Measurements from ENCODE around the gene DZIP1L.
"Not testable (repeated sequence)": the region's sequence is repeated elsewhere in the genome, so short reads cannot be mapped to it uniquely, and the experiment has no call there.

Gene DZIP1L

GRCh38 chr3:138114431-138114918, 933 bp downstream of the DZIP1L start:
- DNase-seq (ENCODE audit: low spot score): no peak

- DNase-seq (ENCODE audit: low spot score): no peak
These were observed 2.1 kb downstream of the DZIP1L start for GRCh38 chr3:138113326-138113725.

- DNase-seq (ENCODE audit: low spot score): no peak
These were observed 3.0 kb downstream of the DZIP1L start for GRCh38 chr3:138112362-138112761.

- no peak for DNase-seq (ENCODE audit: low spot score)
These were observed 9.8 kb downstream of the DZIP1L start for GRCh38 chr3:138105598-138105997.

- no peak for DNase-seq (ENCODE audit: low spot score)
These were observed 11.9 kb downstream of the DZIP1L start for GRCh38 chr3:138103466-138103865.

GRCh38 chr3:138101351-138101940, 14.0 kb downstream of the DZIP1L start:
- DNase-seq (ENCODE audit: low spot score): not testable (repeated sequence)

- DNase-seq (ENCODE audit: low spot score): no peak
These were observed 16.0 kb downstream of the DZIP1L start for GRCh38 chr3:138099417-138099816.

- DNase-seq (ENCODE audit: low spot score): no peak
These were observed 17.9 kb downstream of the DZIP1L start for GRCh38 chr3:138097192-138098172.

- no peak for DNase-seq (ENCODE audit: low spot score)
These were observed 21.7 kb downstream of the DZIP1L start for GRCh38 chr3:138093721-138094120.

GRCh38 chr3:138092023-138092422, 23.4 kb downstream of the DZIP1L start:
- no peak for DNase-seq (ENCODE audit: low spot score)

GRCh38 chr3:138089091-138089490, 26.3 kb downstream of the DZIP1L start:
- no peak for DNase-seq (ENCODE audit: low spot score)

GRCh38 chr3:138085745-138086144, 29.7 kb downstream of the DZIP1L start:
- not testable (repeated sequence) for DNase-seq (ENCODE audit: low spot score)

- no peak for DNase-seq (ENCODE audit: low spot score)
These were observed 31.2 kb downstream of the DZIP1L start for GRCh38 chr3:138084196-138084595.

GRCh38 chr3:138082992-138083386, 32.4 kb downstream of the DZIP1L start:
- no peak for DNase-seq (ENCODE audit: low spot score)

GRCh38 chr3:138082085-138082991, 33.1 kb downstream of the DZIP1L start:
- DNase-seq (ENCODE audit: low spot score): no peak

- DNase-seq (ENCODE audit: low spot score): no peak
These were observed 33.9 kb downstream of the DZIP1L start for GRCh38 chr3:138081371-138082084.

GRCh38 chr3:138079901-138080300, 35.5 kb downstream of the DZIP1L start:
- DNase-seq (ENCODE audit: low spot score): no peak

GRCh38 chr3:138078901-138079344, 36.5 kb downstream of the DZIP1L start:
- DNase-seq (ENCODE audit: low spot score): no peak

- no peak for DNase-seq (ENCODE audit: low spot score)
These were observed 37.3 kb downstream of the DZIP1L start for GRCh38 chr3:138078096-138078495.

- no peak for DNase-seq (ENCODE audit: low spot score)
These were observed 42.6 kb downstream of the DZIP1L start for GRCh38 chr3:138072796-138073195.

- no peak for DNase-seq (ENCODE audit: low spot score)
These were observed 45.4 kb downstream of the DZIP1L start for GRCh38 chr3:138070006-138070405.

Data from CD4-positive, alpha-beta T cell treated with Interleukin-15 for 4 hours (primary cell).